ENCODE measurements around the gene IBTK.
"Not testable (repeated sequence)": the region's sequence is repeated elsewhere in the genome, so short reads cannot be mapped to it uniquely, and the experiment has no call there.

Gene IBTK

GRCh38 chr6:82246802-82247504, 591 bp downstream of the IBTK start:
- DNase-seq (ENCODE audit: low read depth), result peak; percentile 20

GRCh38 chr6:82246370-82246769, 1.2 kb downstream of the IBTK start:
- DNase-seq (ENCODE audit: low read depth), result no peak

GRCh38 chr6:82245376-82245775, 2.2 kb downstream of the IBTK start:
- DNase-seq (ENCODE audit: low read depth), result no peak

DNA sequence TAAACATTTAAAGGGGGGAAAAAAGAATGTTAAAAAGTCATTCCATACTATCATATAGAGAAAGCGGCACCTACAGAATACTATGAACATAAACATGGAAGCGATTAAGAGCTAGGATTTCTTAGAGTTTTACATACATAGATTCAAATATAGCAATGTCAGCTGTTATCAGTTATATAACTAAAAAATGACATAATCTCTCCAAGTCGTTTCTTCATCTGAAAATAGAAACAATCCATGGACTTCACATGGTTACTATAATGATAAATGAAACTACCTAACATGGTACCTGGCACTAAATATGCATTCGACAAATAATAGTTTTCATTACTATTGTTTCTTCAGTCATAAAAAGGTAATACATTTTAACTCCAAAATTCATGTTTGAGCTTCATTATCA, 3.7 kb downstream of the IBTK start:
- no peak for DNase-seq (ENCODE audit: low read depth)

- DNase-seq (ENCODE audit: low read depth), result no peak
Measured at GRCh38 chr6:82240186-82240585, 7.4 kb downstream of the IBTK start.

GRCh38 chr6:82239597-82239996, 7.9 kb downstream of the IBTK start:
- no peak for DNase-seq (ENCODE audit: low read depth)

DNA sequence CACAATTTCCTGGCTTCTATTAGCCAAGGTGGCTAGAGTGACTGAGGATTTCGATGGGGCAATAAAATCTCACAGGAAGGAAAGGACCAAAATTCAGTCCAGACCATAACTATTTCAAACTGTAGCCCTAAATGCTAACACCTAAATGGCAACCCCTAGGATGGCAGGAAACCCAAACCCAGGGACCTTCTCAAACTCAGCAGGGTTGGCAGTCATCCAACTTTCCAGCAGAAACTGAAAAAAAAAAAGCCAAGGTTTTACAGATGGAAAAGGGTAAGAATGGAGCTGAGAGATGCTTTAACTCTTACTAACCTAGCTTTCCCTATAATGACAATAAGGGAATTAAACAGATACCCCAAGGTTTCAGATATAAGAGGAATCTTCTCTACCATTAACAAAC, 10.5 kb downstream of the IBTK start:
- no peak for DNase-seq (ENCODE audit: low read depth)

DNA sequence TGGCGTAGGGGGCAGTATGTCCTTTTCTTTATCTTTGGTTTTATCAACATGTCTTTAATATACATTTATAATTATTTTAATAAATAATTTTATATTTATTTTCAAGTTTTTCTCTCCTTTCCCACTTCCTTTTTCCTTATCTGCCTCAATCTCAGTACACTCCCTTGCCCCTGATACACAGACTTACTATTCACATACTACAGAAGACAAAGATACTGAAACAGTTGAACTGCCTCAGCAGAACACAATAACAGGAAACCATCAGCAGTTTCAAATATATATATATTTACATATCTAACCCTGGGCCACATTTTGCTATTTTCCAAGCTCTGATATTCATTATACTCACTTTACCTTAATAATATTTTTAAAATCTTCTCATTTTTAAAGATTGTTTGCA, 19.8 kb downstream of the IBTK start:
- DNase-seq (ENCODE audit: low read depth), result no peak

DNA sequence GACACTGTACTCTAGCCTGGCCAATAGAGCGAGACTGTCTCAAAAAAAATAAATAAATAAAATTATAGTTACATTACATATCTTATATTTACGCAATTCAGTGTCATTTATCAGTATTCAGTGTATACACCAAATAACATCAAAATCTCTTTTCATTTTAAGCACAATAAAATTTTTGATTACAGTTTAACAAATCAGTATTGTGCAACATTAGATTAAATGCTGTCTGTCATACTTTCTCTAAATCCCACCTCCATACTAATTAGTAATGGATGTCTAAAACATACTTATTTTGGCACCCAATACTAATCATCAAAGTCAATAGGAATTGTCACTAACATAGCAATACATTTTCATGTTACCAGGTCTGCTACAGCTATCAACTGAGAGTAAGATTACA, 27.4 kb downstream of the IBTK start:
- DNase-seq (ENCODE audit: low read depth), result no peak

DNA sequence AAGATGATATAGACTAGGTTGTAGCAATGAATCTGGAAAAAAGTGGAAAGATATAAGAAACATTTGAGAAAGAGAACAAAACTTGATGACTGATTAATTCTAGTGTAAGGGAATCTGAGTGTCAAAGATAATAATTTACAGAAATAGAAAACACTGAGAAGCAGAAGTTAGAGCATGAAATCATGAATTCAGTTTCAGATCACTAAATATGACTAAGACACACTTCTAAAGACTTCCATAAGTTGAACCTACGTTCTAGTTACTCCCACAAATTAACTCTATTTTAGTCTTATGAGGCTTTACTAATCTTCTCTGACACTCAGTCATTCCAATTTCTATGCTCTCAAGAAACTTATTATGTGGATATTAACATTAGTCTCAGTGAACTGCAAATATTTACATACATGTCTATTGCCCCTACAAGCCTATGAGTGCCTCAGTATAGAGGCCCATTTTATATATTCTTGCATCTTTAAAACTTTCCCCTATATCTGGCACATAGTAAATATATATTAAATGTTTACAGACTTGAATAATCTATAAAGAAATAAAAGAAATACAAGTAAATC, 30.4 kb downstream of the IBTK start:
- no peak for DNase-seq (ENCODE audit: low read depth)

GRCh38 chr6:82216549-82216948, 31.0 kb downstream of the IBTK start:
- no peak for DNase-seq (ENCODE audit: low read depth)

DNA sequence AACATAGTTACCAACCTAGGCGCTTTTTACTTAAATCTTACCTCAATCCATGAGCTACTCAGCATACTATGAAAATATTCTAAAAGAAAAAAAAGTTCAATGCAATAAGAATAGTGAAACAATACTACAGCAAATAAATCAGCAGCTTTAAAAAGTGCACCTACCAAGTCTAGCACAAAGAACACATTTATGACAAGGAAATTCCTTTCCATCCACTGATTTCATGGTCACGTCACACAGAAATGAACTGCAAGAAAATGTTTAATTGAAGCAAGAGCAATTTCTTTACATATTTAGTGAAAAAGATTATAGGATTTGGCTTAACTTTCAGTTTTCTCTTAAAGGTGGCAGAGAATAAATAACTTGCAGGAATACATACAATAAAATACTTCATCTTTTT, 36.2 kb downstream of the IBTK start:
- no peak for DNase-seq (ENCODE audit: low read depth)

- DNase-seq (ENCODE audit: low read depth), result no peak
Measured at GRCh38 chr6:82208913-82209312, 38.6 kb downstream of the IBTK start.

GRCh38 chr6:82205930-82206392, 41.6 kb downstream of the IBTK start:
- no peak for DNase-seq (ENCODE audit: low read depth)

DNA sequence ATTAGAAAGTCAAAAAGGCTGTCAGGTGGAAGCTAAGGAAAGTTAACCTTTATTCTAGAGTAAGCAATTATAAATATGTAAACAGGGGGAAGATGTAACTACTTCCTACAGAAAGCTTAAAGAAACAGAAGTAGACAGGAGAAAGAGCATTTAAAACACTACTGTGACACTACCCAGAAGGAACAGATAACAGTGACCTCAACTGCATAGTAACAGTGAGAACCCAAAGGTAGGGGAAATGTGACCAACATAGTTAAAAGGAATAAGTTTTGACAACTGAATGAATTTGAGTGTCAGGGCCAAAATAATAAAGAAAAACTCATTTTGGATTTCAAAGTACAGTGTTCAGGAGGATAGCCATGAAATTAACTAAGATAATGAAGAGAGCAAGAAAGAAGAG, 43.5 kb downstream of the IBTK start:
- no peak for DNase-seq (ENCODE audit: low read depth)

GRCh38 chr6:82197784-82198183, 49.8 kb downstream of the IBTK start:
- DNase-seq (ENCODE audit: low read depth), result no peak

DNA sequence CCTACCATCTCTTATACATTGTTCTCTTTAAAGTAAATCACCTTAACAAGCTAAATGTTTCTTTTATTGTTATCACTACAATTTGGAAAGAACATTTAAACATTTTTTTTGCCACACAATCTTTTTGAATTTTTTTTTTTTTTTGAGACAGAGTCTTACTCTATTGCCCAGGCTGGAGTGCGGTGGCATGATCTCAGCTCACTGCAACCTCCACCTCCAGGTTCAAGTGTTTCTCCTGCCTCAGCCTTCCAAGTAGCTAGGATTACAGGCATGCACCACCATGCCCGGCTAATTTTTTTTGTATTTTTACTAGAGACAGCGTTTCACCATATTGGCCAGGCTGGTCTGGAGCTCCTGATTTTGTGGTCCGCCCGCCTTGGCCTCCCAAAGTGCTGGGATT, 50.3 kb downstream of the IBTK start:
- not testable (repeated sequence) for DNase-seq (ENCODE audit: low read depth)

- DNase-seq (ENCODE audit: low read depth), result no peak
Measured at GRCh38 chr6:82196161-82196560, 51.4 kb downstream of the IBTK start.

GRCh38 chr6:82195619-82196018, 51.9 kb downstream of the IBTK start:
- no peak for DNase-seq (ENCODE audit: low read depth)

DNA sequence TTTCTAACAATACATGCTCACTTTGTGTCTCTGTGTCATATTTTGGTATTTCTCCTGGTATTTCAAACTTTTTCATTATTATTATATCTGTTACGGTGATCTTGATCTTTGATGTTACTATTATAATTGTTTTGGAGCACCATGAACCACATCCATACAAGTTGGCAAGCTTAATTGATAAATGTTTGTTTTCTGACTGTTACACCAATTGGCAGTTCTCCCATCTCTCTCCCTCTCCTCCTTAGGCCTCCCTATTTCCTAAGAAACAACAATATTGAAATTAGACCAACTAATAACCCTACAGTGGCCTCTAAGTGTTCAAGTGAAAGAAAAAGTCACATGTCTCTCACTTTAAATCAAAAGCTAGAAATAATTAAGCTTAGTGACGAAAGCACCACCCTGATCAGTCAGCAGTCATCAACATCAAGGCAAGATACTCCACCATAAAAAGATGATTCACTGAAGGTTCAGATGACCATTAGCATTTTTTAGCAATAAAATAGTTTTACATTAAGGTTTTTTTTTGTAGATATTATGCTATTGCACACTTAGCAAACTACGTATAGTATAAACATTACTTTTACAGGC, 61.5 kb downstream of the IBTK start:
- DNase-seq (ENCODE audit: low read depth), result no peak

- no peak for DNase-seq (ENCODE audit: low read depth)
Measured at GRCh38 chr6:82183642-82184282, 63.8 kb downstream of the IBTK start.

DNA sequence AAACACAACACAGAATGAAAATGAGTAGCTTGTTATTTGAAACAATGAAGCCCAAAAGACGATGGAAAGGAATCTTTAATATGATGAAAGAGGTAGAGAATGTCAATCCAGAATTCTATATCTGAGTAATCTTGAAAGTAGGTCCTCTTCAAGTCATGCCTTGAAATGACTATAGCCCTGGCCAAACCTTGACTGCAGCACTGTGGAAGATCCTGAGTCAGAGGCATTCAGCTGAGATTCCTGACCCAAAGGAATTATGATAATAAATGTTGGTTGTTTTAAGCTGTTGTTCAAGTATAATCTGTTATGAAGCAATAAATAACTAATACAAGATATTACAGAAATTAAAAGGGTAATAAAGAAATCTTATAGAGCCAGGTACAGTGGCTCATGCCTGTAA, 64.8 kb downstream of the IBTK start:
- no peak for DNase-seq (ENCODE audit: low read depth)

- no peak for DNase-seq (ENCODE audit: low read depth)
Measured at GRCh38 chr6:82179415-82179814, 68.1 kb downstream of the IBTK start.
